Thymus (tissue), 11 donors: ENCODE data around the gene HOXA10. TPM values are rescaled to one million over a fixed set of nuclear protein-coding genes. Genes with fewer than 3 reads are reported as not detected.

Source experiments
- DNase-seq, 9 donors: peaks; one replicate each; pipeline ENCODE4 v3.0.0-alpha.2; 2013; ENCODE audit warnings: low spot score in 9 of 9, low read depth in 6 of 9, missing footprints in 1 of 9
- H3K27ac ChIP-seq, 2 donors: one replicate each; pipeline ENCODE4 v1.5.1; 2013; ENCODE audit warnings: control low read depth in 1 of 2, low read depth in 1 of 2, low read length in 1 of 2, mild to moderate bottlenecking in 1 of 2, moderate library complexity in 1 of 2
- H3K27me3 ChIP-seq, 2 donors: one replicate each; pipeline ENCODE4 v1.5.1; 2013; ENCODE audit warnings: low read length in 1 of 2; ENCODE audit not compliant: control insufficient read depth in 2 of 2, insufficient read depth in 1 of 2
- H3K36me3 ChIP-seq, 2 donors: one replicate each; pipeline ENCODE4 v1.5.1; 2013; ENCODE audit warnings: low read length in 1 of 2, mild to moderate bottlenecking in 1 of 2, moderate library complexity in 1 of 2; ENCODE audit not compliant: control insufficient read depth in 2 of 2, insufficient read depth in 2 of 2
- H3K4me1 ChIP-seq, 2 donors: one replicate each; pipeline ENCODE4 v1.5.1; 2013; ENCODE audit warnings: low read length in 2 of 2; ENCODE audit not compliant: control insufficient read depth in 2 of 2, insufficient read depth in 2 of 2
- H3K4me3 ChIP-seq, 2 donors: one replicate each; pipeline ENCODE4 v1.5.1; 2013; ENCODE audit warnings: low read length in 2 of 2, control low read depth in 1 of 2, mild to moderate bottlenecking in 1 of 2
- H3K9me3 ChIP-seq, 2 donors: one replicate each; pipeline ENCODE4 v1.5.1; 2013; ENCODE audit warnings: low read length in 1 of 2, mild to moderate bottlenecking in 1 of 2; ENCODE audit not compliant: control insufficient read depth in 2 of 2, insufficient read depth in 1 of 2
- WGBS: extraction: QIAGEN DNeasy Blood & Tissue Kit; methylation state at CpG from one replicate; pipeline ENCODE4 v1.1.7; 2013; 5-methylcytosine and 5-hydroxymethylcytosine counted together
- polyA plus RNA-seq: library from polyadenylated mRNA; stranded (reverse); fragments of 200-250 nt; gene quantifications from one replicate; pipeline ENCODE4 v1.2.3, GENCODE V29; 2013
- total RNA-seq: library from RNA; stranded (reverse); fragments of 120-200 nt; gene quantifications from one replicate; pipeline ENCODE4 v1.2.4, GENCODE V29; 2013
- donor health status: healthy.

HOXA10 gene
- total and polyA plus RNA-seq, 2 donors, result 1.1 to 3.5 TPM

DNA sequence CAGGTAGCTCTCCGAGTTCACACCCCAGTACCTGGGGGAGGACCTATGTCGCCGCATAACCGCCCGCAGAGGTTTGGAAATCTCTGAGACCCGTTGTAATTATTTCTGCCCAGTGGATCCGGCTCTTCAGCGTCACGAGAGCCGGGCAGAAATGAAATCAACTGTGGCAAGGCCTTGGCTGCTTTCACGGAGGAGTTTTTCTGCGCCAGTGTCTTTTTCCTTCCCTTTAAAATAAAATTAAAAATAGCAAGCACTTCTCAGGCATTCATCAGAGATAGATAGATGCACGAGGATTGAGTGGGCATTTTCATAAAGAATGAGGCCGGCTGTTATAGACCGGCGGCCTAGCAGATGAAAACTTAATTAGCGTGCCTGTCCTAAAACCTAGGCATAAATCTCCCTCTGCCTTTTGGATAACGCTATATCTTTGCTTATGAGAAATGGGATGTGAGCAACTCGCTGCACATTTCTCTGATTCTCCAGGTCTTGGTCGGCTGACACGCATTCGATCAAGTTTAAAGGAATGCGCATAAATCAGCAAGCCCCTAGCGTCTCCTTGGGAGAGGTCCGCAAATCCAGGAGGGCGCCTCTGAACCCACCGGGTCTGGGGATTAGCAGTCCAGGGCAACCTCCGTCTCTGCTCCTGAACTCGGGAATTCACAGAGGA lies 19.3 kb upstream of the HOXA10 start:
- WGBS, result 11% methylated on average over 29 of the region's 29 CpGs
- DNase-seq, result no peak

DNA sequence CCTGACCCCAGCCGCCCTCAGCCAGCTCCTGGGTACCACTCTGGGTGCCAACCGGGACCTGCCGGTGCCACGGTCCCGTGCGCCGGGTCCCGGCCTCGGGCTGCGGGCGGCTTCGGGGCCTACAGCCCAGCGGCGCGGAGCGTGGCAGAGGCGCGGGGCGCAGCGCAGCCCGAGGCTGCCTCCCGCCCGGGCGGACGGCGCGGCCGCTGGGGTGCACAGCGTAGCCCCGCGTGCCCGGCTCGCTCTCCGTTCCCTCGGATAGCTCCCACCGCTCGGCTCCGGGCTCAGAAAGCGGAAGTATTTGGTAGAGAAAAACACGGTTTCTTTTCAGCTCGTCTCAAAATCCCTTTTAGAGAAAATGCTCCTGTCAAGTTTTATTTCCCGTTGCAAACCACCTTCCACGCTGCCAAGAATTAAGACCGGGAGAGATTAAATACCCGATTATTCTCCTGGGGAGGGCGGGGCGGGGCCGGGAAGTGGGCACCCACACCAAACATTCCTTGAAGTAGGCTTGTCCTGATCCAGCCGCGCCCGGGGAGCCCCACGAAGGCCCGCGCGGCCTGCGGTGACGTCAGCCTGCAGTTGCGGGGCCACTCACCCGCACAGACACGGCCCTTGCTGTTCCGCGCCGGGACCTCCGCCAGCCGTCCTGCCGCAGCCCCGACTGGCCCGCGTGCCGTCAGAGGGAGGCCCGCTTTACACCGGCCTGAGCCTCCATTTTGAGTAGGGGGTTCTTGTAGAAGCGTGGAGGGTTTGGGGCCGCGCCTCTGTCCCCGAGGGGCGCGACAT lies 18.6 kb upstream of the HOXA10 start:
- 2% methylated on average over 78 of the region's 78 CpGs for WGBS
- Histone ChIP-seq H3K36me3 (no peaks in the 10 kb centered on the region), H3K4me1 (peaks cover 0 to 19% of the 10 kb centered on the region in 2 donors), H3K9me3 (peaks cover 0 to 15% of the 10 kb centered on the region in 2 donors), H3K27ac (no peak overlapping the region), H3K4me3 (peak overlapping the region in 1 of 2 donors; percentile 29), H3K27me3 (peaks cover 68 to 100% of the 10 kb centered on the region in 2 donors)
- no peak for DNase-seq

More for the DNA sequence above, 19.3 kb upstream of the HOXA10 start:
- Histone ChIP-seq H3K9me3 (peaks cover 0 to 15% of the 10 kb centered on the region in 2 donors), H3K4me3 (no peak overlapping the region), H3K27ac (no peak overlapping the region), H3K36me3 (no peaks in the 10 kb centered on the region), H3K27me3 (peaks cover 75 to 100% of the 10 kb centered on the region in 2 donors), H3K4me1 (peaks cover 0 to 12% of the 10 kb centered on the region in 2 donors)

DNA sequence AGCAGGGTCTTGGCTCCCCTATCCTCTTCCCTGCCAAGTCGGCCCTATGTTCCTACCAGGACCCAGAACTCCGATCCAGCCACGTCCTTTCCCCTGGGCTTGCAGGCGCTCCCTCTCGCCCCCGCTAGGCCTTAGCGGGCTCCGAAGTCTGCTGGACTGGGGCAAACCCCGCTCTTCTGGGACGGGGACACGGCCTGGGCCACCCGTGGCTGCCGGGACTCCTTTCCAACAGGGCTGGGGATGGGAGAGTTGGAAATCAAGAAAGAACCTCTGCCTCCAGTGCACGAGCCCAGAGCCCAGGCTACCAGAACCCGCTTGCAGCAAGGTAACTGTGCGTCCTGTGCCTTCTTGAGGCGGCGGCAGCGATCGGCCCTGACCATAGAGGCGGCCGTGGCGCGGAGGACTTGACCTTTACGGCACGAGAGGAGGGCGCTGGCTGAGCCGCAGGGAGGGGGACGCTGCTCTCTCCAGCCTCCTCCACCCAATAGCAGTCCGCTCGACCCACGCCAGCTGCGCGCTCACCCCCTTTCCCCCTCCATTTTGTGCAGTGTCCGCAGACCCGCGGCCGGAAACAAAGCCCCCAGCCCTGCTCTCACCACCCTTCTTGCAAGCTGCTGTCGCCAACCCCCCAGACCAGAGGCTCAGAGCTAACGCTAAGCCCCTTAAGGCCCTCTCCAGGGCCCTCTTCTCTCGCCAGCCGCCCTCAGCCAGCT lies 17.9 kb upstream of the HOXA10 start:
- DNase-seq, result no peak
- H3K4me1 ChIP-seq, result peaks cover 0 to 23% of the 10 kb centered on the region in 2 donors
- peaks cover 0 to 15% of the 10 kb centered on the region in 2 donors for H3K9me3 ChIP-seq
- H3K4me3 ChIP-seq, result peak overlapping the region in 1 of 2 donors; percentile 29
- peaks cover 70 to 100% of the 10 kb centered on the region in 2 donors for H3K27me3 ChIP-seq
- H3K36me3 ChIP-seq, result no peaks in the 10 kb centered on the region
- 12% methylated on average over 42 of the region's 42 CpGs for WGBS
- H3K27ac ChIP-seq, result no peak overlapping the region

DNA sequence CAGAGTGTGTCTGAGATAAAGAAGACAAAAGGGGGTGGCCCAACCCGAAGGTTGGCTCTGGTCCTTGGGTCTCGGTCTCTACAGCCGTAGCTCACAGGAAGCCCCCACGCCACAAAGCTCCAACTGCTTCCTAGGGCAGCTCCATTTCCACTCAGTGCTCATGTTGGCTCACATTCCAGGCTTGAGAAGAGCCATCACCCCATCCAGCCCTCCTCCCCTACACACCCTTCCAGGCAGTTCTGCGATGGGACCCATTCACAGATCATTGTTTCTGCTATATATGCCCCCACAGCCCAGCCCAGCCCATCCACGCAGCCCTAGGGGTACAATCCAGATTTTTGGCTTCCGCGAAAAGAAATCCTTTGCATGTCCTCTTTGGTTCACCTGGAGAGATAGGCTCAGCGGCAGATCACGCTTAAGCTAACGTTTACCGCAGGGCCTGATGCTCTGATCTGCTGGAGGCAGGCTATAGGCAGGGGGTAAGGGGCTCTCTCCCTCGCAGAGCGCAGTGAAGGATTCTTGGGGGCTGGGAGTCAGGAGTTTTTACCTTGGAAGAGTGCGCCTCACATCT lies 17.1 kb upstream of the HOXA10 start:
- Histone ChIP-seq H3K9me3 (peaks cover 0 to 15% of the 10 kb centered on the region in 2 donors), H3K27ac (no peak overlapping the region), H3K36me3 (no peaks in the 10 kb centered on the region), H3K4me3 (no peak overlapping the region), H3K4me1 (peaks cover 0 to 23% of the 10 kb centered on the region in 2 donors), H3K27me3 (peaks cover 68 to 100% of the 10 kb centered on the region in 2 donors)
- WGBS, result 28% methylated on average over 15 of the region's 15 CpGs
- no peak for DNase-seq

DNA sequence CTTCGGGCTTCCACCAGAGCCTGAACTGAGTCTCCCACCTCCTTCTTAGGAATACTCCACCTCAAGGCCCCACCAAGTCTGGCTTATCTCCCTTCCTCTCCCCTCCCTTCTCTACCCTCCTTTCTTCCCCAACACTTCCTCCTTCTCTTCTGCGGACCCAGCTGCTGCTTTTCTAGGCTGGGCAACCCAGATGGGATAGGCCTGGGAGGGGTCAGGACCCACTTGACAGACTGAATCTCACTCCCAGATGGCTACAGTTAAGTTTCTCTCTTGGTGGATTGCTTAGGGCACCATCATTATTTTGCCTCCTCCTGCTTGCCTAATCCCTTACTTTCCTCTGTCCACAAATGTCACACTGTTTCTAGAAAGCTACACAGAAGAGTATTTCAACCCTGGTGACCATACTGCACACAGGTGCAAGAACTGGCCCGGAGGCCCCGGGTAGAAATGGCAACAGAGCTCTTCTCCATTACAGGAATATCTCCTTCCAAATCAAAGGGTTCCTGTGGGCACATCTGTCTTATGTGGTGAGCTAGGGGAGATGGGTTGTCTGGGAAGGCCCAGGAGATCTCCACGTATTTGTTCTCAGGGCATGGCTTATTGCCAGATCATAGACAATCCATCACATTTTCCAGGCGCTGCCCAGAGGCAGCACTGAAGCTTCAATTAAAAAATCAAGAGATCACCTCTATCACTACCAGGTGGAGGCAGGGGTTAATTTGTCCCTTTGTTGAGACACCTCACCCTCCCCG lies 16.1 kb upstream of the HOXA10 start:
- Histone ChIP-seq H3K4me1 (peaks cover 7 to 32% of the 10 kb centered on the region in 2 donors), H3K36me3 (no peaks in the 10 kb centered on the region), H3K9me3 (peaks cover 0 to 18% of the 10 kb centered on the region in 2 donors), H3K27ac (no peak overlapping the region), H3K4me3 (no peak overlapping the region), H3K27me3 (peaks cover 72 to 100% of the 10 kb centered on the region in 2 donors)
- DNase-seq, result no peak
- 39% methylated on average over 7 of the region's 7 CpGs for WGBS

DNA sequence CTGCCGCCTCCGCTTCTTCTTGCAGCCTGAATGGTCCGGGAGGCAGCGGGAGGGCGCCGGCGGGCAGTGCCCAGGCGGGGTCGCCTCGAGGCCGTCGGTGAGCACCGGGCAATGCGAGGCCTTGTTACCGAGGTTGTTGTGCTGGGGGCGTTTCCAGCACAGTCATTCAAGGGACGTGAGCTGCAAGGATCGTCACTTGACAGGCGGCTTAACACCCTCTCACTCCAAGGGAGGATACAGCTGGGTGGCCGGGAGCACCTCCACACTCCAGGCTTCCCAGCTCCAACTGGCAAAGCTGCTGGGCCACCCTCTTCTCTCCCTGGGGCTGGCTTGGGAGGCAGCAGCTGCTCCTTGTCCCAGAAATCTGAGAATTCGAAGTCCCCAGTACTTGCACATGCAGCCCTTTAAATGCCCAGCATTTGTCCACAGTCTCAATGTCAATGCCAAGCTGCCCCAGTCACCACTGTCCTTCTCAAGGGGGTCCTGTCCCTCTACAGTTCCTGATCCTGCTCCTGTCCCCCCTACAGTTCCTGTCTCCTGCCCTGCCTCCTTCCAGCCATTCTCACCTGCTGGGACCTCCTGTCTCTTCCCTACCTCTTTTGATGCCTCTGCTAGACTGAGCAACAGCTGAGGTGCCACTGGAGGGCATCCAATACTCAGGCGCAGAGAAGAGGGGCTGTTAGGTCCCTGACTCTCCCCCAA lies 15.3 kb upstream of the HOXA10 start:
- Histone ChIP-seq H3K4me1 (peaks cover 12 to 39% of the 10 kb centered on the region in 2 donors), H3K36me3 (no peaks in the 10 kb centered on the region), H3K4me3 (no peak overlapping the region), H3K27me3 (peaks cover 72 to 100% of the 10 kb centered on the region in 2 donors), H3K9me3 (peaks cover 0 to 23% of the 10 kb centered on the region in 2 donors), H3K27ac (no peak overlapping the region)
- no peak for DNase-seq
- WGBS, result 14% methylated on average over 22 of the region's 22 CpGs

DNA sequence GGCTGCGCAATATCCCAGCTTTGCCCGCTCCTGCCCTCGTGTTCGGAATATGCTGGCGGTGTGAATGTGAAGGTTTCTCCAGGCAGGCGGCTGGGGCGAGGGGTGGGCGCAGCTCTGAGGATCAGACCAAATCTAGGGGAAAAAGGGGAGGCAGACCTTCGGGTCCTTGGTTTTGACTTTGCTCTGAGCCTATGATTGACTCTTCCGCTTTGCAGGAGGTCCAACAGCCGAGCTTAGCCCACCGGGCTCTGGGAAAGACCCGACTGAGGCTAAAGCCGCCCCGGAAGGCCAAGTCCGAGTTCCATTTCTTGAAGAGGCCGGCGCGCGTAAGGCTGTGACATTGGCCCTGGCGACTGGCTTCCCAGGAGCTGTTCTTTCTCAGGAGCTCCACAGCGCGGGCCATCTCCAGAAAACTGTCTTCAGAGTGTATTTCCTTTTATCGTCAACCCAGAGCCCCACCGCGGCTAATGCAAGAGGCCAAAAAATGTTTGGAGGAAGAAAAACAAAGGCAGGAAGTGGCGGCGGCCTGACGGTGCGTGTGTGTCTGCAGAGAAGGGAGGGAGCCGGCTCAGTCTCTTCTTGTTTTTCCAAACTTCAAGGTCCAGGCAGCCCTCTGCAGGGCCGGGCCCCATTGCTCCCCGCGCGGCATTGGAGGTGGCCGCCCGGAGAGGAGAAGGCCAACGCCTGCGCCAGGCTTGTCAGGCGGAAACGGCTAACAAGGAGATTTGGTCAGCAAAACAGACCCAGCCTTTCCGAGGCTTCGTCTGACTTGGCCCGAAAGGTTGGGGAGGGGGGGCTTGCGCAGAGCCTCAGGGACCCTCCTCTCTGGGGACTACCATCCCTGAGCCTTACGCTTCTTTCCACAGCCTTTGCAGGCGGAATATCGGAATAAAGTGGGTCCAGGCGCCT lies 14.5 kb upstream of the HOXA10 start:
- no peak overlapping the region for H3K27ac ChIP-seq
- H3K4me3 ChIP-seq, result peak overlapping the region in 1 of 2 donors; percentile 20
- H3K9me3 ChIP-seq, result peaks cover 0 to 23% of the 10 kb centered on the region in 2 donors
- DNase-seq, result peak in 1 of 9 donors; percentile 62
- H3K4me1 ChIP-seq, result peaks cover 14 to 46% of the 10 kb centered on the region in 2 donors
- peaks cover 77 to 100% of the 10 kb centered on the region in 2 donors for H3K27me3 ChIP-seq
- no peaks in the 10 kb centered on the region for H3K36me3 ChIP-seq
- WGBS, result 4% methylated on average over 49 of the region's 49 CpGs
